Stomach smooth muscle (tissue), 2 donors: ENCODE measurements around the gene ADAMTS2.

Experiments used
- H3K27ac ChIP-seq: one replicate; pipeline ENCODE4 v1.7.0; 2013; ENCODE audit warnings: mild to moderate bottlenecking, low read length, inconsistent platforms
- H3K27me3 ChIP-seq, 2 donors: one replicate each; pipeline ENCODE4 v1.7.0; 2013; ENCODE audit warnings: low read length in 2 of 2; ENCODE audit not compliant: insufficient read depth in 2 of 2, control insufficient read depth in 1 of 2
- H3K36me3 ChIP-seq, 2 donors: one replicate each; pipeline ENCODE4 v1.7.0; 2013; ENCODE audit warnings: low read length in 2 of 2; ENCODE audit not compliant: control insufficient read depth in 2 of 2, insufficient read depth in 2 of 2
- H3K4me1 ChIP-seq: one replicate; pipeline ENCODE4 v1.7.0; 2013; ENCODE audit warnings: low read length; ENCODE audit not compliant: control insufficient read depth, insufficient read depth
- H3K4me3 ChIP-seq, 2 donors: one replicate each; pipeline ENCODE4 v1.7.0; 2013; ENCODE audit warnings: low read length in 2 of 2
- H3K9ac ChIP-seq, 2 donors: one replicate each; pipeline ENCODE4 v1.7.0; 2013; ENCODE audit warnings: low read length in 2 of 2, mild to moderate bottlenecking in 1 of 2
- H3K9me3 ChIP-seq, 2 donors: one replicate each; pipeline ENCODE4 v1.7.0; 2013; ENCODE audit warnings: low read length in 2 of 2; ENCODE audit not compliant: control insufficient read depth in 2 of 2
- donor health status: healthy.
- donor health status: Pancreatic carcinoma.

Gene ADAMTS2

GRCh38 chr5:179192185-179192890 lies 152.9 kb downstream of the ADAMTS2 start:
- Histone ChIP-seq H3K27me3 (peaks cover 0 to 2% of the 10 kb centered on the region in 2 donors), H3K9me3 (no peaks in the 10 kb centered on the region), H3K9ac (no peak overlapping the region), H3K4me3 (no peak overlapping the region), H3K4me1 (no peaks in the 10 kb centered on the region), H3K27ac (no peak overlapping the region), H3K36me3 (no peaks in the 10 kb centered on the region)

GRCh38 chr5:179191506-179192184 lies 153.6 kb downstream of the ADAMTS2 start:
- Histone ChIP-seq H3K9me3 (no peaks in the 10 kb centered on the region), H3K4me3 (no peak overlapping the region), H3K27me3 (peaks cover 0 to 2% of the 10 kb centered on the region in 2 donors), H3K36me3 (no peaks in the 10 kb centered on the region), H3K27ac (no peak overlapping the region), H3K9ac (no peak overlapping the region), H3K4me1 (no peaks in the 10 kb centered on the region)

- Histone ChIP-seq H3K27me3 (peaks cover 0 to 2% of the 10 kb centered on the region in 2 donors), H3K4me3 (no peak overlapping the region), H3K9me3 (no peaks in the 10 kb centered on the region), H3K4me1 (no peaks in the 10 kb centered on the region), H3K36me3 (no peaks in the 10 kb centered on the region), H3K9ac (no peak overlapping the region), H3K27ac (no peak overlapping the region)
Measured at GRCh38 chr5:179190851-179191505, 154.3 kb downstream of the ADAMTS2 start.

- no peak overlapping the region for H3K4me3 ChIP-seq
- H3K27ac ChIP-seq: no peak overlapping the region
- H3K9ac ChIP-seq: no peak overlapping the region
- no peaks in the 10 kb centered on the region for H3K36me3 ChIP-seq
- no peaks in the 10 kb centered on the region for H3K9me3 ChIP-seq
- H3K27me3 ChIP-seq: peaks cover 0 to 2% of the 10 kb centered on the region in 2 donors
- no peaks in the 10 kb centered on the region for H3K4me1 ChIP-seq
Measured at GRCh38 chr5:179188636-179189035, 156.6 kb downstream of the ADAMTS2 start.

- Histone ChIP-seq H3K4me3 (no peak overlapping the region), H3K9me3 (no peaks in the 10 kb centered on the region), H3K27me3 (peaks cover 0 to 2% of the 10 kb centered on the region in 2 donors), H3K36me3 (no peaks in the 10 kb centered on the region), H3K9ac (no peak overlapping the region), H3K27ac (no peak overlapping the region), H3K4me1 (no peaks in the 10 kb centered on the region)
Measured at GRCh38 chr5:179187681-179188575, 157.3 kb downstream of the ADAMTS2 start.

GRCh38 chr5:179187229-179187678 lies 158.0 kb downstream of the ADAMTS2 start:
- no peaks in the 10 kb centered on the region for H3K9me3 ChIP-seq
- H3K9ac ChIP-seq: no peak overlapping the region
- no peak overlapping the region for H3K27ac ChIP-seq
- H3K4me3 ChIP-seq: no peak overlapping the region
- H3K36me3 ChIP-seq: no peaks in the 10 kb centered on the region
- H3K27me3 ChIP-seq: peaks cover 0 to 3% of the 10 kb centered on the region in 2 donors
- no peaks in the 10 kb centered on the region for H3K4me1 ChIP-seq

GRCh38 chr5:179186801-179187200 lies 158.5 kb downstream of the ADAMTS2 start:
- H3K4me3 ChIP-seq: no peak overlapping the region
- no peaks in the 10 kb centered on the region for H3K9me3 ChIP-seq
- no peak overlapping the region for H3K27ac ChIP-seq
- no peaks in the 10 kb centered on the region for H3K4me1 ChIP-seq
- H3K27me3 ChIP-seq: peaks cover 0 to 3% of the 10 kb centered on the region in 2 donors
- no peak overlapping the region for H3K9ac ChIP-seq
- no peaks in the 10 kb centered on the region for H3K36me3 ChIP-seq

- no peak overlapping the region for H3K27ac ChIP-seq
- H3K36me3 ChIP-seq: no peaks in the 10 kb centered on the region
- no peak overlapping the region for H3K4me3 ChIP-seq
- H3K4me1 ChIP-seq: no peaks in the 10 kb centered on the region
- H3K27me3 ChIP-seq: peaks cover 0 to 3% of the 10 kb centered on the region in 2 donors
- no peaks in the 10 kb centered on the region for H3K9me3 ChIP-seq
- H3K9ac ChIP-seq: no peak overlapping the region
Measured at GRCh38 chr5:179185941-179186411, 159.3 kb downstream of the ADAMTS2 start.

GRCh38 chr5:179185256-179185940 lies 159.9 kb downstream of the ADAMTS2 start:
- Histone ChIP-seq H3K27me3 (peaks cover 0 to 3% of the 10 kb centered on the region in 2 donors), H3K4me3 (no peak overlapping the region), H3K9me3 (no peaks in the 10 kb centered on the region), H3K27ac (no peak overlapping the region), H3K9ac (no peak overlapping the region), H3K4me1 (no peaks in the 10 kb centered on the region), H3K36me3 (no peaks in the 10 kb centered on the region)
